Smooth muscle cell (in vitro differentiated cells): ENCODE data around the gene NISCH. TPM values are rescaled to one million over a fixed set of nuclear protein-coding genes. Genes with fewer than 3 reads are reported as not detected.

Source experiments
- DNase-seq: peaks from one replicate; lab custom pipeline; 2025; ENCODE audit not compliant: unreplicated experiment; lab: John Stamatoyannopoulos, UW
- H2AFZ ChIP-seq: fragments of 200-600 bp; sonication (generic); 2 replicates; pipeline ENCODE4 v1.6.0; 2016; ENCODE audit warnings: antibody characterized with exemption, low read depth, mild to moderate bottlenecking
- H3F3A ChIP-seq: fragments of 200-600 bp; sonication (generic); 2 replicates; pipeline ENCODE4 v1.6.0; 2017; ENCODE audit warnings: antibody characterized with exemption, low read depth
- H3K27ac ChIP-seq: fragments of 200-600 bp; sonication (generic); 2 replicates; pipeline ENCODE4 v1.5.1; 2016; ENCODE audit warnings: low read depth, mild to moderate bottlenecking
- H3K27me3 ChIP-seq: fragments of 200-600 bp; sonication (generic); 2 replicates; pipeline ENCODE4 v1.6.1; 2016; ENCODE audit warnings: low read depth, mild to moderate bottlenecking
- H3K36me3 ChIP-seq: fragments of 200-600 bp; sonication (generic); 2 replicates; pipeline ENCODE4 v1.5.1; 2016; ENCODE audit warnings: low read depth
- H3K4me1 ChIP-seq: fragments of 200-600 bp; sonication (generic); 2 replicates; pipeline ENCODE4 v1.5.1; 2016; ENCODE audit warnings: low read depth
- H3K4me2 ChIP-seq: fragments of 200-600 bp; sonication (generic); 2 replicates; pipeline ENCODE4 v1.6.0; 2016; ENCODE audit warnings: mild to moderate bottlenecking
- H3K4me3 ChIP-seq: fragments of 200-600 bp; sonication (generic); 2 replicates; pipeline ENCODE4 v1.5.1; 2016; ENCODE audit warnings: mild to moderate bottlenecking
- H3K79me2 ChIP-seq: fragments of 200-600 bp; sonication (generic); 2 replicates; pipeline ENCODE4 v1.6.0; 2016; ENCODE audit warnings: low read depth, mild to moderate bottlenecking
- H3K9ac ChIP-seq: fragments of 200-600 bp; sonication (generic); 2 replicates; pipeline ENCODE4 v1.6.0; 2016; ENCODE audit warnings: low read depth
- H3K9me3 ChIP-seq: fragments of 200-600 bp; sonication (generic); replicated peaks from 2 replicates; pipeline ENCODE4 v1.5.1; 2016; ENCODE audit warnings: low read depth
- H4K20me1 ChIP-seq: fragments of 200-600 bp; sonication (generic); 2 replicates; pipeline ENCODE4 v1.6.0; 2016; ENCODE audit warnings: low read depth
- CTCF ChIP-seq: fragments of 200-600 bp; sonication (generic); IDR thresholded peaks from 2 replicates; pipeline ENCODE4 v1.5.1; 2017; ENCODE audit warnings: borderline replicate concordance, mild to moderate bottlenecking, antibody characterized with exemption; ENCODE audit not compliant: insufficient read depth, poor library complexity, severe bottlenecking
- WGBS: methylation state at CpG from one replicate; pipeline ENCODE4 v1.1.7; 2016; ENCODE audit warnings: low lambda C conversion rate; 5-methylcytosine and 5-hydroxymethylcytosine counted together
- polyA plus RNA-seq: library from polyadenylated mRNA; unstranded; fragments of >200 nt; fragmentation: Nextera tagmentation; extraction: Ambion mirVana; gene quantifications from 2 replicates; pipeline ENCODE4 v1.2.1, GENCODE V29; 2016
- total RNA-seq: library from RNA; depleted of rRNA; stranded (reverse); fragments of >200 nt; gene quantifications from 2 replicates; pipeline ENCODE4 v1.2.3, GENCODE V29; 2014

The NISCH gene
- total and polyA plus RNA-seq, 2 experiments from 2014 or later: 47.3 to 55.2 TPM

- Histone ChIP-seq H3K9ac (no peak within 1 kb of the TSS), H3K27ac (no peak within 1 kb of the TSS), H3K4me2 (no peak within 1 kb of the TSS), H3K27me3 (no peaks in the 10 kb centered on the region), H3K4me1 (no peaks in the 10 kb centered on the region), H4K20me1 (peaks cover 24% of the 10 kb centered on the region), H2AFZ (no peak within 1 kb of the TSS), H3K79me2 (no peaks in the 10 kb centered on the region), H3K36me3 (no peaks in the 10 kb centered on the region), H3F3A (no peaks in the 10 kb centered on the region), H3K9me3 (no peaks in the 10 kb centered on the region), H3K4me3 (no peak within 1 kb of the TSS)
- 92% methylated on average over 24 of the region's 25 CpGs for WGBS
- no peak for TF ChIP-seq CTCF
- no peak for DNase-seq
These were observed 39.6 kb downstream of the NISCH start, which contains the start of gene STAB1 for GRCh38 chr3:52494886-52495495. Gene STAB1 (plus strand): TSS chr3:52495338. CDS start chr3:52495414, 76 bp downstream.

GRCh38 chr3:52495777-52496602 is 40.6 kb downstream of the NISCH start:
- H3K9ac ChIP-seq: no peak overlapping the region
- WGBS: 71% methylated on average over 16 of the region's 16 CpGs
- H3K4me1 ChIP-seq: no peaks in the 10 kb centered on the region
- TF ChIP-seq CTCF: no peak
- H3K9me3 ChIP-seq: no peaks in the 10 kb centered on the region
- H3K27ac ChIP-seq: no peak overlapping the region
- no peak overlapping the region for H2AFZ ChIP-seq
- no peak overlapping the region for H3K4me2 ChIP-seq
- peaks cover 14% of the 10 kb centered on the region for H4K20me1 ChIP-seq
- no peak for DNase-seq
- no peaks in the 10 kb centered on the region for H3K36me3 ChIP-seq
- H3F3A ChIP-seq: no peaks in the 10 kb centered on the region
- no peaks in the 10 kb centered on the region for H3K79me2 ChIP-seq
- no peak overlapping the region for H3K4me3 ChIP-seq
- H3K27me3 ChIP-seq: no peaks in the 10 kb centered on the region

- H3K4me1 ChIP-seq: no peaks in the 10 kb centered on the region
- H3K9ac ChIP-seq: no peak overlapping the region
- no peaks in the 10 kb centered on the region for H3K27me3 ChIP-seq
- WGBS: 80% methylated on average over 24 of the region's 24 CpGs
- H4K20me1 ChIP-seq: no peaks in the 10 kb centered on the region
- no peaks in the 10 kb centered on the region for H3K79me2 ChIP-seq
- no peak overlapping the region for H2AFZ ChIP-seq
- no peaks in the 10 kb centered on the region for H3F3A ChIP-seq
- no peaks in the 10 kb centered on the region for H3K9me3 ChIP-seq
- no peak overlapping the region for H3K4me2 ChIP-seq
- no peak for TF ChIP-seq CTCF
- no peak overlapping the region for H3K27ac ChIP-seq
- H3K36me3 ChIP-seq: no peaks in the 10 kb centered on the region
- DNase-seq: no peak
- no peak overlapping the region for H3K4me3 ChIP-seq
These were observed 43.0 kb downstream of the NISCH start for GRCh38 chr3:52498137-52499054.
